Stimulated activated CD8-positive, alpha-beta memory T cell treated with anti-CD3 and anti-CD28 coated beads, Interleukin-7, amount 100 ng/mL, for 24 hours (primary cell): Measurements from ENCODE around the gene TPST2.

Experiments used
- DNase-seq: peaks from one replicate; pipeline ENCODE4 v3.0.0-alpha.2; 2020; ENCODE audit warnings: low read depth

TPST2 gene

GRCh38 chr22:26580240-26580962, 9.5 kb downstream of the TPST2 start:
- no peak for DNase-seq

GRCh38 chr22:26579331-26579886, 10.5 kb downstream of the TPST2 start:
- DNase-seq: no peak

GRCh38 chr22:26577081-26577480, 12.9 kb downstream of the TPST2 start:
- no peak for DNase-seq

- DNase-seq: no peak
Measured at GRCh38 chr22:26576026-26576680, 13.8 kb downstream of the TPST2 start.

GRCh38 chr22:26574001-26574723, 15.8 kb downstream of the TPST2 start:
- no peak for DNase-seq

- DNase-seq: no peak
Measured at GRCh38 chr22:26573026-26573662, 16.8 kb downstream of the TPST2 start.

- no peak for DNase-seq
Measured at GRCh38 chr22:26570864-26571525, 18.9 kb downstream of the TPST2 start.

- no peak for DNase-seq
Measured at GRCh38 chr22:26570115-26570514, 19.8 kb downstream of the TPST2 start.

- no peak for DNase-seq
Measured at GRCh38 chr22:26568207-26568706, 21.7 kb downstream of the TPST2 start.

GRCh38 chr22:26567610-26568009, 22.3 kb downstream of the TPST2 start:
- no peak for DNase-seq

GRCh38 chr22:26566994-26567393, 22.9 kb downstream of the TPST2 start:
- DNase-seq: no peak

GRCh38 chr22:26565889-26566288, 24.0 kb downstream of the TPST2 start:
- DNase-seq: no peak

- DNase-seq: no peak
Measured at GRCh38 chr22:26565181-26565580, 24.8 kb downstream of the TPST2 start.

- DNase-seq: no peak
Measured at GRCh38 chr22:26564672-26565071, 25.3 kb downstream of the TPST2 start.

- DNase-seq: no peak
Measured at GRCh38 chr22:26564181-26564580, 25.8 kb downstream of the TPST2 start.

- no peak for DNase-seq
Measured at GRCh38 chr22:26563022-26563421, 26.9 kb downstream of the TPST2 start.

GRCh38 chr22:26561756-26562417, 28.0 kb downstream of the TPST2 start:
- no peak for DNase-seq

- no peak for DNase-seq
Measured at GRCh38 chr22:26559961-26560575, 29.9 kb downstream of the TPST2 start.

- no peak for DNase-seq
Measured at GRCh38 chr22:26558248-26558895, 31.6 kb downstream of the TPST2 start.

GRCh38 chr22:26556904-26557303, 33.0 kb downstream of the TPST2 start:
- no peak for DNase-seq
